K562 (cell line): ENCODE results near the gene DGKA. TPM values are rescaled to one million over a fixed set of nuclear protein-coding genes. Genes with fewer than 3 reads are reported as not detected.

Experiments
- BACH1 ChIP-seq: fragments of 200-800 bp; sonication (Bioruptor generic); IDR thresholded peaks from 2 replicates; pipeline ENCODE4 v1.6.1; 2016; ENCODE audit warnings: missing genetic modification characterization, missing compliant biosample characterization
- ERF ChIP-seq: fragments of 450-650 bp; formaldehyde crosslinking; IDR thresholded peaks from 2 replicates; pipeline ENCODE4 v1.4.0; 2020; ENCODE audit warnings: mild to moderate bottlenecking, mixed read lengths
- ESRRA ChIP-seq: fragments of 450-650 bp; IDR thresholded peaks from 2 replicates; pipeline ENCODE4 v1.6.1; 2014; ENCODE audit warnings: low read depth, mild to moderate bottlenecking, moderate library complexity, borderline replicate concordance
- FOXK2 ChIP-seq, 2 experiments: fragments of 450-650 bp; IDR thresholded peaks in 1 of 2; conservative IDR thresholded peaks in 1 of 2; 2 replicates each; pipeline ENCODE4 v1.6.1; 2016; ENCODE audit warnings: low read depth in 2 of 2, mild to moderate bottlenecking in 1 of 2
- KAT7 ChIP-seq: sonication (generic); formaldehyde crosslinking; IDR thresholded peaks from 2 replicates; pipeline ENCODE4 v1.8.0; 2022; ENCODE audit warnings: missing genetic modification reagents, mild to moderate bottlenecking, borderline replicate concordance
- MTA3 ChIP-seq: fragments of 450-650 bp; formaldehyde crosslinking; IDR thresholded peaks from 2 replicates; pipeline ENCODE4 v1.6.1; 2017; ENCODE audit warnings: mild to moderate bottlenecking, borderline replicate concordance
- NFIC ChIP-seq: fragments of 450-650 bp; IDR thresholded peaks from 2 replicates; pipeline ENCODE4 v1.6.1; 2017; ENCODE audit warnings: mild to moderate bottlenecking, inconsistent platforms
- SAFB ChIP-seq: fragments of 200-400 bp; formaldehyde crosslinking; IDR thresholded peaks from 2 replicates; pipeline ENCODE4 v1.6.1; 2017; ENCODE audit warnings: low read depth, low read length, borderline replicate concordance
- SIX5 ChIP-seq, 2 experiments: IDR thresholded peaks; 2 replicates each; pipeline ENCODE4 v1.6.1; 2011; ENCODE audit warnings: low read length in 2 of 2, borderline replicate concordance in 1 of 2, low read depth in 1 of 2, mild to moderate bottlenecking in 1 of 2, moderate library complexity in 1 of 2; ENCODE audit not compliant: insufficient read depth in 1 of 2
- SMARCA4 ChIP-seq: fragments of 450-650 bp; IDR thresholded peaks from 2 replicates; pipeline ENCODE4 v1.6.1; 2016
- ZC3H11A ChIP-seq: IDR thresholded peaks from 2 replicates; pipeline ENCODE4 v1.6.1; 2012; ENCODE audit warnings: low read depth, low read length, improper control_type of control experiment
- ZNF395 ChIP-seq: fragments of 200-800 bp; sonication (Bioruptor generic); IDR thresholded peaks from 2 replicates; pipeline ENCODE4 v1.6.1; 2017; ENCODE audit warnings: missing genetic modification characterization, missing compliant biosample characterization
- ZNF764 ChIP-seq: fragments of 250-450 bp; sonication (Bioruptor Pico); IDR thresholded peaks from 2 replicates; pipeline ENCODE4 v1.4.0; 2020; ENCODE audit warnings: low read depth, mild to moderate bottlenecking, moderate library complexity
- polyA plus RNA-seq, 8 experiments: library from polyadenylated mRNA; depleted of rRNA in 4 of 8; stranded (reverse) in 5 of 8; unstranded in 3 of 8; fragments of >200 nt; fragmentation: Nextera tagmentation in 2 of 8; fragmentation: Illumina TruSeq in 1 of 8; extraction: Ambion mirVana in 2 of 8; extraction: Trizol in 1 of 8; gene quantifications; 2 replicates each; pipeline versions ENCODE4 v1.2.1 to v1.2.3, GENCODE V29; 2011 to 2014; ENCODE audit warnings: inconsistent platforms in 1 of 8, missing spikeins in 1 of 8
- total RNA-seq, 7 experiments: library from RNA; depleted of rRNA in 6 of 7; stranded (reverse); fragments of >200 nt in 6 of 7; fragmentation: Illumina TruSeq in 2 of 7; extraction: Trizol in 2 of 7; gene quantifications; 2 replicates each; pipeline versions ENCODE4 v1.2.1 to v1.2.3, GENCODE V29; 2011 to 2021; ENCODE audit warnings: low replicate concordance in 1 of 7
- TF ChIP-seq, protein P1 (sequence below): fragments of 250-450 bp; sonication (Bioruptor Pico); IDR thresholded peaks from 2 replicates; pipeline ENCODE4 v1.6.1; 2021; ENCODE audit warnings: mild to moderate bottlenecking
- TF ChIP-seq, protein P2 (sequence below): fragments of 250-450 bp; sonication (Bioruptor Pico); IDR thresholded peaks from 2 replicates; pipeline ENCODE4 v1.4.0; 2020; ENCODE audit warnings: mild to moderate bottlenecking
- TF ChIP-seq, protein P3 (sequence below): fragments of 250-450 bp; sonication (Bioruptor Pico); IDR thresholded peaks from 2 replicates; pipeline ENCODE4 v1.9.0; 2021; ENCODE audit warnings: mild to moderate bottlenecking
- TF ChIP-seq, protein P4 (sequence below), 2 experiments: IDR thresholded peaks in 1 of 2; conservative IDR thresholded peaks in 1 of 2; 2 replicates each; pipeline ENCODE4 v1.6.1; 2016; ENCODE audit warnings: low read depth in 2 of 2, mild to moderate bottlenecking in 1 of 2, missing compliant biosample characterization in 1 of 2, missing genetic modification characterization in 1 of 2, moderate library complexity in 1 of 2

The DGKA gene
- total and polyA plus RNA-seq, 9 of the 15 experiments (the other 6 are each of a cell fraction or from before 2014, with no cell fraction given): 3.4 to 12.4 (median 6.2) TPM

DNA sequence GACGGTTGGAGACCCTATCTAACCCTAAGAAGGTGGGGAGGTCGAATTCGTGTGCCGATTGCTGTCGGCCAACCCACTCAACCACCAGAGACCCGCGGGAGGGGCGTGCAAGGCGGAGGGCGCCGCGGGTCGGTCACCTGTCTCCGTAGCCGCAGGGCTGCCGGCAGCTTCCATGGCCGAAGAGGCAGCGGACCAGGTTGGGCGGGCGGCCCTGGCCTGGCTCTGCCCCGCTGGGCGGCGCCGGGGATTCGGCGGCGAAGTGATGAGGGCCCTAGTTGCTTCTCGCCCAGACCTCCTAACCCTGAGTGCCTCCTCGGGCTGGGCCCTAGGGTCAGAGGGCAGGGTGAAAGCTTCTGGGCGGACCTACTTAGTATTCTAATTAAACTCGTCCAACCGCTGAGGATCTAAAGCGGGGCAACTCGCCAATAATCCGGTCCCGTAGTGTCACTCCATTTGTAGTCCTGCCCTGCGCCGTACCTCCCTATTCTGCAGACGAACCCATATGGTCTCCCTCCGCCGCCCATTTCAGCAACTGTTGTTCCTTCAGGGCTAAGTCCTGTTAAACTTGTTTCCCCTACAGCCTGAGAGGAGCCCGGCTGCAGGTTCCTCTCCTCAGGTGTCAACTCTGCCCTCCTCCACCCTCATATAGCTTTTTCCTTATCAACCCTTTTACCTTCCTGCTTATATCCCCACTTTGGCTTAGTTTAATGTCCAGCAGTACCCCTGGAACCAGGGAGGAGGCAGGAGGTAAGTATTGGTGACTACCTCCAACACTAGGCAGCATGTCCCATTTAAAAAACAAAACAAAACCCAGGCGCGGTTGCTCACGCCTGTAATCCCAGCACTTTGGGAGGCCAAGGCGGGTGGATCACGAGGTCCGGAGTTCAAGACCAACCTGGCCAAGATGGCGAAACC lies 3.1 kb upstream of the DGKA start, which contains the start of gene PYM1 (continued):
- TF ChIP-seq SMARCA4: peak; percentile 12; the same call in 1 of the 2 replicates
- TF ChIP-seq ZNF764 (CRISPR knock-in tag): no peak
- TF ChIP-seq ERF (CRISPR knock-in tag): peak; percentile 15; the same call in 1 of the 2 replicates
- peak; percentile 86 for TF ChIP-seq NFIC
- TF ChIP-seq ZC3H11A: no peak
- TF ChIP-seq, protein P1, sequence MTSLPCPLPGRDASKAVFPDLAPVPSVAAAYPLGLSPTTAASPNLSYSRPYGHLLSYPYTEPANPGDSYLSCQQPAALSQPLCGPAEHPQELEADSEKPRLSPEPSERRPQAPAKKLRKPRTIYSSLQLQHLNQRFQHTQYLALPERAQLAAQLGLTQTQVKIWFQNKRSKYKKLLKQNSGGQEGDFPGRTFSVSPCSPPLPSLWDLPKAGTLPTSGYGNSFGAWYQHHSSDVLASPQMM (CRISPR knock-in tag): no peak
- TF ChIP-seq, protein P2, sequence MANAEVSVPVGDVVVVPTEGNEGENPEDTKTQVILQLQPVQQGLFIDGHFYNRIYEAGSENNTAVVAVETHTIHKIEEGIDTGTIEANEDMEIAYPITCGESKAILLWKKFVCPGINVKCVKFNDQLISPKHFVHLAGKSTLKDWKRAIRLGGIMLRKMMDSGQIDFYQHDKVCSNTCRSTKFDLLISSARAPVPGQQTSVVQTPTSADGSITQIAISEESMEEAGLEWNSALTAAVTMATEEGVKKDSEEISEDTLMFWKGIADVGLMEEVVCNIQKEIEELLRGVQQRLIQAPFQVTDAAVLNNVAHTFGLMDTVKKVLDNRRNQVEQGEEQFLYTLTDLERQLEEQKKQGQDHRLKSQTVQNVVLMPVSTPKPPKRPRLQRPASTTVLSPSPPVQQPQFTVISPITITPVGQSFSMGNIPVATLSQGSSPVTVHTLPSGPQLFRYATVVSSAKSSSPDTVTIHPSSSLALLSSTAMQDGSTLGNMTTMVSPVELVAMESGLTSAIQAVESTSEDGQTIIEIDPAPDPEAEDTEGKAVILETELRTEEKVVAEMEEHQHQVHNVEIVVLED (CRISPR knock-in tag): no peak
- TF ChIP-seq, protein P3, sequence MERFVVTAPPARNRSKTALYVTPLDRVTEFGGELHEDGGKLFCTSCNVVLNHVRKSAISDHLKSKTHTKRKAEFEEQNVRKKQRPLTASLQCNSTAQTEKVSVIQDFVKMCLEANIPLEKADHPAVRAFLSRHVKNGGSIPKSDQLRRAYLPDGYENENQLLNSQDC (CRISPR knock-in tag): no peak
- TF ChIP-seq BACH1 (tag): no peak
- no peak for TF ChIP-seq SIX5 (IDR thresholded peaks at IDR 0.05; ENCODE audit: borderline replicate concordance in 1 of 2, insufficient read depth in 1 of 2, low read depth in 1 of 2, low read length in 2 of 2)
- TF ChIP-seq, protein P4, sequence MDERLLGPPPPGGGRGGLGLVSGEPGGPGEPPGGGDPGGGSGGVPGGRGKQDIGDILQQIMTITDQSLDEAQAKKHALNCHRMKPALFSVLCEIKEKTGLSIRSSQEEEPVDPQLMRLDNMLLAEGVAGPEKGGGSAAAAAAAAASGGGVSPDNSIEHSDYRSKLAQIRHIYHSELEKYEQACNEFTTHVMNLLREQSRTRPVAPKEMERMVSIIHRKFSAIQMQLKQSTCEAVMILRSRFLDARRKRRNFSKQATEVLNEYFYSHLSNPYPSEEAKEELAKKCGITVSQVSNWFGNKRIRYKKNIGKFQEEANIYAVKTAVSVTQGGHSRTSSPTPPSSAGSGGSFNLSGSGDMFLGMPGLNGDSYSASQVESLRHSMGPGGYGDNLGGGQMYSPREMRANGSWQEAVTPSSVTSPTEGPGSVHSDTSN (CRISPR knock-in tag; IDR thresholded peaks at IDR 0.05; ENCODE audit: low read depth): no peak
- TF ChIP-seq, protein P4 (tag; conservative IDR thresholded peaks at IDR 0.05; ENCODE audit: low read depth): peak; percentile 47; the same call in 1 of the 2 replicates
- peak; percentile 67; the same call in 1 of the 2 replicates for TF ChIP-seq MTA3
- TF ChIP-seq SAFB: no peak
- TF ChIP-seq ZNF395 (CRISPR knock-in tag): 0 out of 2 replicates have a peak, but pooled peaks have one; percentile 6
- no peak for TF ChIP-seq FOXK2 (conservative IDR thresholded peaks at IDR 0.05 in 1 of 2, IDR thresholded peaks at IDR 0.05 in 1 of 2; ENCODE audit: low read depth in 2 of 2)
- TF ChIP-seq KAT7: peak; percentile 94
- peak; percentile 23; the same call in 1 of the 2 replicates for TF ChIP-seq ESRRA
